HCT116 (cell line): ENCODE results near the gene POC1B.

ENCODE experiments used
- POLR2A ChIP-seq: IDR thresholded peaks from 2 replicates; pipeline ENCODE4 v1.7.0; 2011; ENCODE audit warnings: borderline replicate concordance; ENCODE audit not compliant: insufficient read depth, insufficient read length; ENCODE audit errors: extremely low read depth
- TF ChIP-seq, protein P1 (sequence below), 3 experiments: fragments of 200-600 bp in 1 of 3; sonication (generic) in 1 of 3; IDR thresholded peaks in 2 of 3; conservative IDR thresholded peaks in 1 of 3; 2 replicates each; pipeline ENCODE4 v1.5.1; 2012 to 2017; ENCODE audit warnings: low read depth in 2 of 3, low read length in 2 of 3, antibody characterized with exemption in 1 of 3, borderline replicate concordance in 1 of 3, control low read depth in 1 of 3, mild to moderate bottlenecking in 1 of 3, mixed read lengths in 1 of 3, mixed run types in 1 of 3, moderate library complexity in 1 of 3; ENCODE audit not compliant: insufficient read depth in 1 of 3

DNA sequence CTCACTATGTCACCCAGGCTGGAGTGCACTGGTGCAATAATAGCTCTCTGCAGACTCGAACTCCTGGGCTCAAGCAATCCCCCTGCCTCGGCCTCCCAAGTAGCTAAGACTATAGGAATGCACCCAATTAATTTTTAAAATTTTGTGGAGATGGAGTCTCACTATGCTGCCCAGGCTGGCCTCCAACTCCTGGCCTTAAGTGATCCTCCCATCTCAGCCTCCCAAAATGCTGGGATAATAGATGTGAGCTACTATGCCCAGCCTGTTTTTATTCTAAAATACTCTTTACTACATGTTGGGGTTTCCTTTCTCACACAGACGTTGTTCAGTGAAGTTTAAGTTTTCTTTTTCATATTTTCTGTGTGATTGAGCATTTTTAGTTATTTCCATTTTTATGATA is 112.6 kb downstream of the POC1B start:
- TF ChIP-seq, protein P1, sequence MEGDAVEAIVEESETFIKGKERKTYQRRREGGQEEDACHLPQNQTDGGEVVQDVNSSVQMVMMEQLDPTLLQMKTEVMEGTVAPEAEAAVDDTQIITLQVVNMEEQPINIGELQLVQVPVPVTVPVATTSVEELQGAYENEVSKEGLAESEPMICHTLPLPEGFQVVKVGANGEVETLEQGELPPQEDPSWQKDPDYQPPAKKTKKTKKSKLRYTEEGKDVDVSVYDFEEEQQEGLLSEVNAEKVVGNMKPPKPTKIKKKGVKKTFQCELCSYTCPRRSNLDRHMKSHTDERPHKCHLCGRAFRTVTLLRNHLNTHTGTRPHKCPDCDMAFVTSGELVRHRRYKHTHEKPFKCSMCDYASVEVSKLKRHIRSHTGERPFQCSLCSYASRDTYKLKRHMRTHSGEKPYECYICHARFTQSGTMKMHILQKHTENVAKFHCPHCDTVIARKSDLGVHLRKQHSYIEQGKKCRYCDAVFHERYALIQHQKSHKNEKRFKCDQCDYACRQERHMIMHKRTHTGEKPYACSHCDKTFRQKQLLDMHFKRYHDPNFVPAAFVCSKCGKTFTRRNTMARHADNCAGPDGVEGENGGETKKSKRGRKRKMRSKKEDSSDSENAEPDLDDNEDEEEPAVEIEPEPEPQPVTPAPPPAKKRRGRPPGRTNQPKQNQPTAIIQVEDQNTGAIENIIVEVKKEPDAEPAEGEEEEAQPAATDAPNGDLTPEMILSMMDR (IDR thresholded peaks at IDR 0.05 in 2 of 3, conservative IDR thresholded peaks at IDR 0.05 in 1 of 3; ENCODE audit: borderline replicate concordance in 1 of 3, insufficient read depth in 1 of 3, low read depth in 2 of 3, low read length in 2 of 3) = no peak
- no peak for TF ChIP-seq POLR2A
